H9 (cell line): ENCODE measurements around the gene STK32B. TPM values are rescaled to one million over a fixed set of nuclear protein-coding genes. Genes with fewer than 3 reads are reported as not detected.

Experiments used
- DNase-seq: peaks from one replicate; pipeline ENCODE4 v3.0.0-alpha.2; 2017
- H2AFZ ChIP-seq: one replicate; pipeline ENCODE4 v1.6.1; 2013; ENCODE audit warnings: mild to moderate bottlenecking, low read length, control low read depth, moderate library complexity
- H2AK5ac ChIP-seq: 2 replicates; pipeline ENCODE4 v1.6.1; 2013; ENCODE audit warnings: low read length, control low read depth, mixed read lengths; ENCODE audit not compliant: insufficient read length
- H2BK120ac ChIP-seq: one replicate; pipeline ENCODE4 v1.6.1; 2013; ENCODE audit warnings: low read depth, mild to moderate bottlenecking, low read length, control low read depth, inconsistent platforms; ENCODE audit not compliant: poor library complexity, severe bottlenecking
- H2BK12ac ChIP-seq: 2 replicates; pipeline ENCODE4 v1.6.1; 2013; ENCODE audit warnings: low read length, control low read depth, mixed read lengths, low read depth; ENCODE audit not compliant: insufficient read length
- H2BK15ac ChIP-seq: 2 replicates; pipeline ENCODE4 v1.6.1; 2013; ENCODE audit warnings: low read depth, low read length, control low read depth
- H2BK20ac ChIP-seq: one replicate; pipeline ENCODE4 v1.6.1; 2013; ENCODE audit warnings: low read depth, mild to moderate bottlenecking, low read length, control low read depth, inconsistent platforms; ENCODE audit not compliant: poor library complexity, severe bottlenecking
- H2BK5ac ChIP-seq: 2 replicates; pipeline ENCODE4 v1.6.1; 2013; ENCODE audit warnings: low read length, control low read depth, mixed read lengths; ENCODE audit not compliant: insufficient read length
- H3K14ac ChIP-seq: 2 replicates; pipeline ENCODE4 v1.6.1; 2013; ENCODE audit warnings: low read length, control low read depth; ENCODE audit not compliant: insufficient read depth
- H3K18ac ChIP-seq: 2 replicates; pipeline ENCODE4 v1.6.1; 2013; ENCODE audit warnings: low read depth, mild to moderate bottlenecking, mixed read lengths, low read length, control low read depth; ENCODE audit not compliant: insufficient read length
- H3K23ac ChIP-seq: 2 replicates; pipeline ENCODE4 v1.6.1; 2013; ENCODE audit warnings: low read length, control low read depth, mixed read lengths, low read depth; ENCODE audit not compliant: insufficient read length
- H3K23me2 ChIP-seq: 2 replicates; pipeline ENCODE4 v1.6.1; 2013; ENCODE audit warnings: low read depth, mild to moderate bottlenecking, mixed read lengths, low read length, control low read depth; ENCODE audit not compliant: insufficient read length, poor library complexity, severe bottlenecking
- H3K27ac ChIP-seq: 2 replicates; pipeline ENCODE4 v1.5.1; 2013; ENCODE audit warnings: low read length, control low read depth, mixed read lengths, low read depth; ENCODE audit not compliant: insufficient read length
- H3K27me3 ChIP-seq: 2 replicates; pipeline ENCODE4 v1.6.1; 2013; ENCODE audit warnings: low read length, control low read depth, inconsistent platforms; ENCODE audit not compliant: insufficient read depth
- H3K4ac ChIP-seq: 2 replicates; pipeline ENCODE4 v1.6.1; 2013; ENCODE audit warnings: low read depth, mild to moderate bottlenecking, control low read depth, inconsistent platforms, low read length, moderate library complexity
- H3K4me1 ChIP-seq: 2 replicates; pipeline ENCODE4 v1.6.1; 2013; ENCODE audit warnings: low read length, control low read depth, inconsistent platforms; ENCODE audit not compliant: insufficient read depth
- H3K4me2 ChIP-seq: 2 replicates; pipeline ENCODE4 v1.6.1; 2013; ENCODE audit warnings: low read length, control low read depth, mixed read lengths; ENCODE audit not compliant: insufficient read length, insufficient read depth
- H3K56ac ChIP-seq: 2 replicates; pipeline ENCODE4 v1.6.1; 2013; ENCODE audit warnings: low read depth, mild to moderate bottlenecking, mixed read lengths, low read length, control low read depth; ENCODE audit not compliant: insufficient read length
- H3K79me1 ChIP-seq: 2 replicates; pipeline ENCODE4 v1.6.1; 2013; ENCODE audit warnings: low read depth, mild to moderate bottlenecking, moderate library complexity, low read length, control low read depth, inconsistent platforms; ENCODE audit not compliant: insufficient read depth, poor library complexity, severe bottlenecking
- H3K79me2 ChIP-seq: 2 replicates; pipeline ENCODE4 v1.6.1; 2013; ENCODE audit warnings: low read length, control low read depth, inconsistent platforms; ENCODE audit not compliant: insufficient read depth
- H3K9ac ChIP-seq: 2 replicates; pipeline ENCODE4 v1.6.1; 2013; ENCODE audit warnings: low read length, control low read depth, mixed read lengths; ENCODE audit not compliant: insufficient read length; ENCODE audit errors: extremely low read depth
- H3K9me3 ChIP-seq: one replicate; pipeline ENCODE4 v1.6.1; 2013; ENCODE audit warnings: low read depth, low read length, inconsistent platforms; ENCODE audit not compliant: control insufficient read depth
- H3T11ph ChIP-seq: one replicate; pipeline ENCODE4 v1.6.1; 2013; ENCODE audit warnings: mild to moderate bottlenecking, low read length, control low read depth, inconsistent platforms
- H4K20me1 ChIP-seq: one replicate; pipeline ENCODE4 v1.6.1; 2013; ENCODE audit not compliant: control insufficient read depth, insufficient read length, insufficient read depth
- H4K5ac ChIP-seq: 2 replicates; pipeline ENCODE4 v1.6.1; 2013; ENCODE audit warnings: low read depth, mild to moderate bottlenecking, mixed read lengths, low read length, control low read depth; ENCODE audit not compliant: insufficient read length
- H4K8ac ChIP-seq: replicated peaks from 2 replicates; pipeline ENCODE4 v1.6.1; 2013; ENCODE audit warnings: low read length, control low read depth, mixed read lengths, low read depth; ENCODE audit not compliant: insufficient read length
- H4K91ac ChIP-seq: 2 replicates; pipeline ENCODE4 v1.6.1; 2013; ENCODE audit warnings: low read depth, mild to moderate bottlenecking, moderate library complexity, mixed read lengths, low read length, control low read depth; ENCODE audit not compliant: insufficient read length
- H3K27ac Mint-ChIP-seq, 3 experiments: 2 replicates in 2 of 3; 3 replicates in 1 of 3; pipeline ENCODE4 v1.8.0; 2020 to 2021; ENCODE audit warnings: mixed read lengths in 3 of 3, mild to moderate bottlenecking in 1 of 3, moderate library complexity in 1 of 3
- H3K27me3 Mint-ChIP-seq: 2 replicates; pipeline ENCODE4 v1.8.0; 2021; ENCODE audit warnings: low read depth, mild to moderate bottlenecking, moderate library complexity, mixed read lengths
- H3K36me3 Mint-ChIP-seq, 3 experiments: 2 replicates in 2 of 3; 3 replicates in 1 of 3; pipeline ENCODE4 v1.8.0; 2020 to 2021; ENCODE audit warnings: low read depth in 3 of 3, mixed read lengths in 3 of 3; ENCODE audit not compliant: insufficient read depth in 1 of 3
- H3K4me1 Mint-ChIP-seq, 2 experiments: 2 replicates each; pipeline ENCODE4 v1.8.0; 2020; ENCODE audit warnings: mixed read lengths in 2 of 2
- H3K4me3 Mint-ChIP-seq, 2 experiments: 2 replicates in 1 of 2; 3 replicates in 1 of 2; pipeline ENCODE4 v1.8.0; 2020 to 2021; ENCODE audit warnings: mild to moderate bottlenecking in 2 of 2, mixed read lengths in 2 of 2, moderate library complexity in 1 of 2
- H3K9me3 Mint-ChIP-seq, 2 experiments: 2 replicates in 1 of 2; 3 replicates in 1 of 2; pipeline ENCODE4 v1.8.0; 2020; ENCODE audit warnings: mild to moderate bottlenecking in 2 of 2, mixed read lengths in 2 of 2, moderate library complexity in 1 of 2
- WGBS: extraction: QIAGEN DNeasy Blood & Tissue Kit; methylation state at CpG from one replicate; pipeline ENCODE4 v1.1.7; 2013; ENCODE audit warnings: missing lambda C conversion rate, low lambda C conversion rate, mixed read lengths; ENCODE audit not compliant: insufficient read length; ENCODE audit errors: extremely low coverage; 5-methylcytosine and 5-hydroxymethylcytosine counted together
- total RNA-seq: library from RNA; stranded (reverse); gene quantifications from 2 replicates; pipeline ENCODE4 v1.2.1, GENCODE V29; 2021
- TF ChIP-seq, protein P1 (sequence below): fragments of 200-600 bp; sonication (generic); conservative IDR thresholded peaks from 3 replicates; pipeline ENCODE4 v1.8.0; 2021; ENCODE audit warnings: antibody characterized with exemption, mild to moderate bottlenecking

Gene STK32B
- total RNA-seq, 1 experiment from 2014 or later = 1.0 TPM

DNA sequence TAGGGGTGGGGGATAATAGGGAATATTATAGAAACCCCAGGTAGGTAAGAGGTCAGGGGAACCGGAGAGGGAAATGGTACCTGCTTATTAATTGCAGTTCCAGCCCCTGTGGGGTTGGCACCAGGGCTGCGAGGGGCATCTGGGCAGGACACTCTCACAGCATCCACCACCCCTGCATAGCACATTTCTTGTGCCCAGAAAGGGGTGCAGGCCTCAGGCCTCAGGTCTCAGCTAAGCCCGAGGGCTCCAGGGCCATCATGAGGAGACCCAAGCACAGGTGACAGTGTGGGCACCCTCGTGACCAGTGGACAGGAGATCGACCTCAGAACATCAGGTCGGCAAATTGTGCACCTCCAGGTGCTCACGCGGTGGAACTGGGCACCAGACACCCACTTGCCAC lies 492.4 kb downstream of the STK32B start:
- Mint-ChIP-seq H3K27ac (no peak overlapping the region), H3K4me3 (no peak overlapping the region), H3K4me1 (no peaks in the 10 kb centered on the region), H3K9me3 (peaks cover 3 to 5% of the 10 kb centered on the region in 2 experiments; a peak in 2 of 5 replicates), H3K27me3 (no peaks in the 10 kb centered on the region), H3K36me3 (no peaks in the 10 kb centered on the region; a peak in 2 of 7 replicates)
- Histone ChIP-seq H3K14ac (no peak overlapping the region), H3K79me2 (no peaks in the 10 kb centered on the region), H3T11ph (no peak overlapping the region), H3K4ac (no peak overlapping the region), H2BK12ac (no peak overlapping the region), H4K20me1 (no peaks in the 10 kb centered on the region), H2BK15ac (no peak overlapping the region), H3K9me3 (peaks cover 13% of the 10 kb centered on the region), H3K18ac (no peak overlapping the region), H4K8ac (no peak overlapping the region), H4K91ac (no peak overlapping the region), H3K4me2 (no peak overlapping the region), H3K23ac (no peak overlapping the region), H2BK20ac (no peak overlapping the region), H3K4me1 (no peaks in the 10 kb centered on the region), H3K9ac (no peak overlapping the region), H2AFZ (no peak overlapping the region), H2AK5ac (no peak overlapping the region), H3K27ac (no peak overlapping the region), H3K79me1 (no peaks in the 10 kb centered on the region), H3K56ac (no peak overlapping the region), H3K27me3 (no peaks in the 10 kb centered on the region), H2BK120ac (no peak overlapping the region), H2BK5ac (no peak overlapping the region), H4K5ac (no peak overlapping the region), H3K23me2 (no peaks in the 10 kb centered on the region)
- TF ChIP-seq, protein P1, sequence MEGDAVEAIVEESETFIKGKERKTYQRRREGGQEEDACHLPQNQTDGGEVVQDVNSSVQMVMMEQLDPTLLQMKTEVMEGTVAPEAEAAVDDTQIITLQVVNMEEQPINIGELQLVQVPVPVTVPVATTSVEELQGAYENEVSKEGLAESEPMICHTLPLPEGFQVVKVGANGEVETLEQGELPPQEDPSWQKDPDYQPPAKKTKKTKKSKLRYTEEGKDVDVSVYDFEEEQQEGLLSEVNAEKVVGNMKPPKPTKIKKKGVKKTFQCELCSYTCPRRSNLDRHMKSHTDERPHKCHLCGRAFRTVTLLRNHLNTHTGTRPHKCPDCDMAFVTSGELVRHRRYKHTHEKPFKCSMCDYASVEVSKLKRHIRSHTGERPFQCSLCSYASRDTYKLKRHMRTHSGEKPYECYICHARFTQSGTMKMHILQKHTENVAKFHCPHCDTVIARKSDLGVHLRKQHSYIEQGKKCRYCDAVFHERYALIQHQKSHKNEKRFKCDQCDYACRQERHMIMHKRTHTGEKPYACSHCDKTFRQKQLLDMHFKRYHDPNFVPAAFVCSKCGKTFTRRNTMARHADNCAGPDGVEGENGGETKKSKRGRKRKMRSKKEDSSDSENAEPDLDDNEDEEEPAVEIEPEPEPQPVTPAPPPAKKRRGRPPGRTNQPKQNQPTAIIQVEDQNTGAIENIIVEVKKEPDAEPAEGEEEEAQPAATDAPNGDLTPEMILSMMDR = no peak
- no CpG with 5 or more reads among the region's 8 CpGs for WGBS
- DNase-seq = no peak
